Erythroblast (primary cell): ENCODE results near the gene FER.

Experiments
- GATA1 ChIP-seq: IDR thresholded peaks from 2 replicates; pipeline ENCODE4 v1.6.1; 2011; ENCODE audit warnings: low read depth, mild to moderate bottlenecking, control low read depth, low read length, moderate library complexity
- POLR2A ChIP-seq: IDR thresholded peaks from 2 replicates; pipeline ENCODE4 v1.6.1; 2011; ENCODE audit warnings: mild to moderate bottlenecking, low read length

DNA sequence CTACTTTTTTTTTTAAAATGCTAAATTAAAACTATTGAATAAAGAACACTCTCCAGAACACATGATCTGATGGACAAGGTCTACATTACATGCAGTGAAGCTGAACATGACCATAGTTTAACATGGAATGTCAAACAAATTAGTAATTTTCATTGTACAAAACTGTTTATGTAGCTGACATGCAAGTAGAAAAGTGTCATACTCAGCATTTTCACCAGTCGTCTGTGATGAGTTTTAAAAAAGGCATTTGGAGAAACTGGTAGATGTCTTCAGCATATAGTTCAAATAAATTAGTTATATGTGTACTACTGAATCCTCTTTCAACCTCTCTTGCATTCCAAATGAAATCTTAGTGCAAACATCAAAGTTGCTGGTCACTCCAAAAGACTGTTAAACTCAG lies 301.9 kb downstream of the FER start:
- no peak for TF ChIP-seq POLR2A
- TF ChIP-seq GATA1, result no peak
